NT2/D1 (cell line): ENCODE results near the gene SYT2.
"Not testable (repeated sequence)": the region's sequence is repeated elsewhere in the genome, so short reads cannot be mapped to it uniquely, and the experiment has no call there.

Source experiments
- DNase-seq: peaks from one replicate; pipeline ENCODE4 v3.0.0-alpha.2; 2011; ENCODE audit warnings: low read depth, low spot score
- H3K27me3 ChIP-seq: 2 replicates; pipeline ENCODE4 v1.6.0; 2011; ENCODE audit warnings: mild to moderate bottlenecking; ENCODE audit not compliant: insufficient read length, insufficient read depth
- H3K36me3 ChIP-seq: 2 replicates; pipeline ENCODE4 v1.6.1; 2011; ENCODE audit warnings: mild to moderate bottlenecking, low read length, mixed read lengths; ENCODE audit not compliant: insufficient read depth, insufficient read length
- H3K4me1 ChIP-seq: 2 replicates; pipeline ENCODE4 v1.5.1; 2011; ENCODE audit not compliant: insufficient read depth, insufficient read length
- H3K4me3 ChIP-seq: 2 replicates; pipeline ENCODE4 v1.5.1; 2011; ENCODE audit warnings: low read depth; ENCODE audit not compliant: insufficient read length
- H3K9ac ChIP-seq: 2 replicates; pipeline ENCODE4 v1.6.0; 2011; ENCODE audit warnings: low read depth; ENCODE audit not compliant: insufficient read length
- H3K9me3 ChIP-seq: 2 replicates; pipeline ENCODE4 v1.5.1; 2011; ENCODE audit warnings: mild to moderate bottlenecking, low read length; ENCODE audit not compliant: insufficient read depth
- SUZ12 ChIP-seq: IDR thresholded peaks from 2 replicates; pipeline ENCODE4 v1.6.1; 2011; ENCODE audit not compliant: insufficient read length, insufficient read depth; ENCODE audit errors: extremely low read depth
- YY1 ChIP-seq: IDR thresholded peaks from 2 replicates; pipeline ENCODE4 v1.6.1; 2011; ENCODE audit not compliant: insufficient read length, insufficient read depth
- ZNF274 ChIP-seq: IDR thresholded peaks from 2 replicates; pipeline ENCODE4 v1.6.1; 2011; ENCODE audit warnings: mild to moderate bottlenecking, low read depth, low read length

Gene SYT2

DNA sequence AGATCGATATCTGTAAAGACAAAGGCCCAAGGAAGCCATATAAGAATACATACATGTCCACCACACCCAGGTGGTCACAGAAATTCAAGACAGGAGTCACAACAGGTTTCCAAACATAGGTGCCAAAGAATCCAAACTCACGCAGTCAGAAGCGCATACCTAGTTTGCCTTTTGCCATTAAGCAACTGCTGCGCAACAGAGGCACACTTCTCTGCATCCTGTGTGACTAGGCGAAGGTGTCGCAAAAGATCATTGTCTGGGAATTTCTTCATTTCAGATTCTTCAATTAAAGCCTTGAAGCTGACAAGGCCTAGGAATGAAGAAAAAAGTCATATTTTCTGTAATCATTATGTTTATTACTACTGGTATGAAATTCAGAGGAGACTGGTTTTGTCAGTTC lies 32.2 kb upstream of the SYT2 start:
- H3K9ac ChIP-seq: no peak overlapping the region
- H3K4me1 ChIP-seq: no peaks in the 10 kb centered on the region
- peaks cover 24% of the 10 kb centered on the region; the same call in 1 of the 2 replicates for H3K9me3 ChIP-seq
- H3K4me3 ChIP-seq: no peak overlapping the region
- no peak for TF ChIP-seq SUZ12
- no peak for TF ChIP-seq YY1
- TF ChIP-seq ZNF274: no peak
- H3K27me3 ChIP-seq: no peaks in the 10 kb centered on the region
- DNase-seq: no peak
- peaks cover 63% of the 10 kb centered on the region for H3K36me3 ChIP-seq

DNA sequence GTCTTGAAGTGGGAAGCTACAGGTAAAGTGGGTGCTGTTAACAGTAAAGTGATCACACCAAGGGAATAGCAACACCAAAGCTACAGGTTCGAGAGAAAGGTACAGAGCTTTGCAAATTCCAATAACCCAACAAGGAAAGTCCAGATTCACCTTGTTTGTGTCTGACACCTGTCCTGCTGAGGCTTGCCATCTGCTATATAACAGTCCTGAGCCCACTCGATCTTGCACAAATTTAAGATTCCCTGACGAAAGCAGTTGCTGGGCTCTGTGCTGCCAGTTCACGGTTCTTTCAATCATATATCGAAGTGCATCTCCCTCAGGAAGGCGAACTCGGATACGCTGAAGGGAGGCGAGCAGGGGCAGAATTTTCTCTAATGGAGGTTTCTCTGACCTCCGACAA lies 23.0 kb upstream of the SYT2 start:
- Histone ChIP-seq H3K4me1 (no peaks in the 10 kb centered on the region), H3K36me3 (peaks cover 96% of the 10 kb centered on the region)
- no peak for TF ChIP-seq ZNF274
- TF ChIP-seq SUZ12: no peak
- TF ChIP-seq YY1: no peak

GRCh38 chr1:202728951-202729350 lies 18.7 kb upstream of the SYT2 start:
- no peaks in the 10 kb centered on the region for H3K27me3 ChIP-seq
- TF ChIP-seq ZNF274 (no peak), SUZ12 (no peak), YY1 (no peak)
- H3K36me3 ChIP-seq: peaks cover 83% of the 10 kb centered on the region
- no peak overlapping the region for H3K9ac ChIP-seq
- H3K9me3 ChIP-seq: no peaks in the 10 kb centered on the region
- H3K4me3 ChIP-seq: no peak overlapping the region
- DNase-seq: no peak
- H3K4me1 ChIP-seq: no peaks in the 10 kb centered on the region

More for the DNA sequence above, 23.0 kb upstream of the SYT2 start:
- H3K9me3 ChIP-seq: no peaks in the 10 kb centered on the region
- H3K9ac ChIP-seq: no peak overlapping the region
- H3K4me3 ChIP-seq: no peak overlapping the region
- H3K27me3 ChIP-seq: no peaks in the 10 kb centered on the region
- DNase-seq: no peak

DNA sequence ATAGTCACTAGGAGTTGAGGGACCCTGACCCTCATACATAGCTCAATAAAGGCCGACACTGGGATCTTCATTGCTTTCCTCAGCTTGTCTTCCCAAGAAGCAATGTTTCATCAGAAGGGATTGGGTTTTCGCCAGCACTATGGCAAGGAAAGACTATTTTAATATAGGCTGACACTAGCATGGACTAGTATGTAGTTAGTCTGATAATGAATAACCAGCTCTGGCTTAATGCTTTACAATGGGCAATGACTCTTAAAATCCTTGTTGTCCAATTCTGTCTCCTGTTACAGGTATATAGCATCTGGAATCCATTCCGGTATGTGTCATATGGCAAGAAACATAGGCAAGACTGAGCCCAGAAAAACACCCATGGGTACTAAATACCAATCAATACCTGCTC lies 15.3 kb upstream of the SYT2 start:
- H3K36me3 ChIP-seq: peaks cover 49% of the 10 kb centered on the region
- TF ChIP-seq ZNF274 (no peak), SUZ12 (no peak)

DNA sequence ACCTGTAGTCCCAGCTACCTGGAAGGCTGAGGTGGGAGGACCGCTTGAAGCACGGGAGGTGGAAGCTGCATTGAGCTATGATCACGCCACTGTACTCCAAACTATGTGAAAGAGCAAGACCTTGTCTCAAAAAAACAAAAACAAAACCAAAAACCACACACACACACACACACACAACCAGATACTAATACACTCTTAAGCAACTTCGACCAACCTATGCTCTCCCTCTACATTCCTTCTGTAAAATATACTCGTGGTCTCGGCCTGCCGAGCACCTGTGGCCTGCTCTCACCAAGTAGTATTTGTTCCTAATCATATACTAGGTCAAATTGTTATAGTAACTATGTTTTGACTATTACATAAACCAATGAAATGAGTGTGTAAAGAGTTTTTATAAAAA lies 13.5 kb upstream of the SYT2 start:
- no peak overlapping the region for H3K4me3 ChIP-seq
- no peaks in the 10 kb centered on the region for H3K27me3 ChIP-seq

More for the DNA sequence above, 15.3 kb upstream of the SYT2 start:
- no peak for DNase-seq
- Histone ChIP-seq H3K4me3 (no peak overlapping the region), H3K4me1 (no peaks in the 10 kb centered on the region), H3K9me3 (no peaks in the 10 kb centered on the region), H3K27me3 (no peaks in the 10 kb centered on the region), H3K9ac (no peak overlapping the region)

DNA sequence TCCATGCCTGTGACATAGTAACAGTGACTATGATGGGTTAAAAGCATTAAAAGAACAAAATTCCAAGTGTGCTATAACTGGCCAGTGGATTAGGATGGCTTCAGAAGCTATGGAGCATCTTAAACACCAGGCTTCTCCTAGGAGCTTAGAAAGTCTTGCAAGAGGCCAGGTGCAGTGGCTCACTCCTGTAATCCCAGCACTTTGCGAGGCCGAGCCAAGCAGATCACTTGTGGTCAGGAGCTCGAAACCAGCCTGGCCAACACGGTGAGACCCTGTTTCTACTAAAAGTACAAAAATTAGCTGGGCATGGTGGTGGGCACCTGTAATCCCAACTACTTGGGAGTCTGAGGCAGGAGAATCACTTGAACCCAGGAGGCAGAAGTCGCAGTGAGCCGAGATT lies 12.8 kb upstream of the SYT2 start:
- not testable (repeated sequence) for H3K9me3 ChIP-seq, H3K4me3 ChIP-seq, H3K4me1 ChIP-seq, H3K9ac ChIP-seq, DNase-seq, H3K27me3 ChIP-seq
- peaks cover 24% of the 10 kb centered on the region for H3K36me3 ChIP-seq

More for the DNA sequence above, 13.5 kb upstream of the SYT2 start:
- TF ChIP-seq ZNF274: no peak
- TF ChIP-seq YY1: no peak
- no peak for TF ChIP-seq SUZ12
- DNase-seq: no peak
- Histone ChIP-seq H3K9ac (no peak overlapping the region), H3K4me1 (no peaks in the 10 kb centered on the region), H3K9me3 (no peaks in the 10 kb centered on the region), H3K36me3 (peaks cover 31% of the 10 kb centered on the region)

GRCh38 chr1:202716654-202717053 lies 6.4 kb upstream of the SYT2 start:
- no peak for DNase-seq
- Histone ChIP-seq H3K36me3 (no peaks in the 10 kb centered on the region), H3K4me1 (peaks cover 9% of the 10 kb centered on the region), H3K27me3 (peaks cover 6% of the 10 kb centered on the region), H3K9ac (no peak overlapping the region), H3K9me3 (no peaks in the 10 kb centered on the region), H3K4me3 (no peak overlapping the region)
- TF ChIP-seq SUZ12 (no peak), YY1 (no peak), ZNF274 (no peak)

GRCh38 chr1:202714202-202714601 lies 3.9 kb upstream of the SYT2 start:
- not testable (repeated sequence) for DNase-seq, H3K9me3 ChIP-seq, H3K4me3 ChIP-seq, H3K36me3 ChIP-seq, H3K9ac ChIP-seq
- Histone ChIP-seq H3K4me1 (peaks cover 13% of the 10 kb centered on the region), H3K27me3 (peaks cover 19% of the 10 kb centered on the region)
